CD8-positive, alpha-beta memory T cell (primary cell): ENCODE results near the gene GPX3. TPM values are rescaled to one million over a fixed set of nuclear protein-coding genes. Genes with fewer than 3 reads are reported as not detected.

Experiments
- CTCF ChIA-PET: fragments of 350-600 bp; sonication (Branson Sonifier 250); formaldehyde crosslinking; loops from one replicate; lab custom pipeline; 2021; ENCODE audit warnings: antibody characterized with exemption; lab: Charles Lee
- POLR2A ChIA-PET: fragments of 350-600 bp; sonication (Branson Sonifier 250); formaldehyde crosslinking; loops from one replicate; lab custom pipeline; 2021; ENCODE audit warnings: antibody characterized with exemption; lab: Charles Lee
- DNase-seq, 5 donors: peaks; one replicate each; pipeline versions ENCODE4 v3.0.0 to v3.0.0-alpha.2; 2020 to 2022; ENCODE audit warnings: mixed read lengths in 1 of 5
- H3K27ac ChIP-seq: one replicate; pipeline ENCODE4 v1.7.0; 2013; ENCODE audit warnings: low read depth, mild to moderate bottlenecking, low read length, moderate library complexity
- H3K27me3 ChIP-seq: 2 replicates; pipeline ENCODE4 v1.7.0; 2013; ENCODE audit warnings: low read length, mild to moderate bottlenecking; ENCODE audit not compliant: insufficient read depth, poor library complexity, severe bottlenecking
- H3K36me3 ChIP-seq: 2 replicates; pipeline ENCODE4 v1.7.0; 2013; ENCODE audit warnings: mild to moderate bottlenecking, low read length, moderate library complexity; ENCODE audit not compliant: insufficient read depth
- H3K4me1 ChIP-seq: 2 replicates; pipeline ENCODE4 v1.7.0; 2013; ENCODE audit warnings: mild to moderate bottlenecking, low read length, moderate library complexity; ENCODE audit not compliant: insufficient read depth
- H3K4me3 ChIP-seq: 2 replicates; pipeline ENCODE4 v1.7.0; 2013; ENCODE audit warnings: mild to moderate bottlenecking, low read length
- H3K9me3 ChIP-seq: 2 replicates; pipeline ENCODE4 v1.7.0; 2013; ENCODE audit warnings: mild to moderate bottlenecking, low read length
- H3K27ac Mint-ChIP-seq, 8 donors: one replicate each; pipeline ENCODE4 v1.8.0; 2020 to 2021; ENCODE audit warnings: mixed read lengths in 8 of 8, mild to moderate bottlenecking in 6 of 8, inconsistent platforms in 3 of 8, moderate library complexity in 3 of 8
- H3K27me3 Mint-ChIP-seq, 2 donors: one replicate each; pipeline ENCODE4 v1.8.0; 2020 to 2021; ENCODE audit warnings: mixed read lengths in 2 of 2, mild to moderate bottlenecking in 1 of 2, moderate library complexity in 1 of 2
- H3K36me3 Mint-ChIP-seq, 3 donors: one replicate each; pipeline ENCODE4 v1.8.0; 2020 to 2021; ENCODE audit warnings: mixed read lengths in 3 of 3, inconsistent platforms in 1 of 3, mild to moderate bottlenecking in 1 of 3
- H3K4me1 Mint-ChIP-seq, 3 donors: one replicate each; pipeline ENCODE4 v1.8.0; 2020 to 2021; ENCODE audit warnings: mixed read lengths in 3 of 3, inconsistent platforms in 1 of 3, mild to moderate bottlenecking in 1 of 3
- H3K4me3 Mint-ChIP-seq, 7 donors: one replicate each; pipeline ENCODE4 v1.8.0; 2020 to 2021; ENCODE audit warnings: mixed read lengths in 7 of 7, mild to moderate bottlenecking in 6 of 7, moderate library complexity in 4 of 7, inconsistent platforms in 2 of 7
- H3K9me3 Mint-ChIP-seq, 5 donors: one replicate each; pipeline ENCODE4 v1.8.0; 2020 to 2022; ENCODE audit warnings: mixed read lengths in 5 of 5, mild to moderate bottlenecking in 3 of 5, moderate library complexity in 2 of 5, inconsistent platforms in 1 of 5
- polyA plus RNA-seq: library from polyadenylated mRNA; unstranded; fragments of 300-500 nt; fragmentation: Illumina TruSeq; gene quantifications from one replicate; pipeline ENCODE4 v1.2.3, GENCODE V29; 2021
- total RNA-seq, 2 experiments: library from RNA; stranded (reverse); gene quantifications; one replicate each; pipeline ENCODE4 v1.2.3, GENCODE V29; 2021

The GPX3 gene
- total and polyA plus RNA-seq, 3 experiments from 2014 or later = 0.63 TPM; not detected in 2

DNA sequence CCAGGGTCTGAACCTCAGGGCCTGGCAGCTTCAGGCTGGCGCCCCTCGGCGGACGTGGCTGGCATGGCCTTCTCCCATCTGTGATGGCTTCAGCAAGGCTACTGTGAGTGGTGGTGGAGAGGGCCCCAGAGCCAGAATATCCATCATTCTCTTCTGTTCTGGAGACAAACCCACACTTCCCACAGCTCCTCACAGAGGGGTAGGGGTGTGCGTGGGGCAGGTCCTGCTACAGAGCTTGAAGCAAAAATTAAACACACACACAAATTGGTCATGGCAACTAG, 9.6 kb downstream of the GPX3 start:
- Histone ChIP-seq H3K36me3 (peaks cover 49% of the 10 kb centered on the region), H3K27ac (no peak overlapping the region), H3K4me1 (no peaks in the 10 kb centered on the region), H3K4me3 (no peak overlapping the region), H3K9me3 (no peaks in the 10 kb centered on the region), H3K27me3 (no peaks in the 10 kb centered on the region)
- no peaks in the 10 kb centered on the region for H3K4me1 Mint-ChIP-seq
- no peak for DNase-seq
- no peaks in the 10 kb centered on the region for H3K27me3 Mint-ChIP-seq
- peaks cover 0 to 90% (median 17%) of the 10 kb centered on the region in 3 donors for H3K36me3 Mint-ChIP-seq
- ChIA-PET POLR2A (no interaction called here), CTCF (no interaction called here)
- no peak overlapping the region for H3K4me3 Mint-ChIP-seq
- no peak overlapping the region for H3K27ac Mint-ChIP-seq
- H3K9me3 Mint-ChIP-seq = no peaks in the 10 kb centered on the region

DNA sequence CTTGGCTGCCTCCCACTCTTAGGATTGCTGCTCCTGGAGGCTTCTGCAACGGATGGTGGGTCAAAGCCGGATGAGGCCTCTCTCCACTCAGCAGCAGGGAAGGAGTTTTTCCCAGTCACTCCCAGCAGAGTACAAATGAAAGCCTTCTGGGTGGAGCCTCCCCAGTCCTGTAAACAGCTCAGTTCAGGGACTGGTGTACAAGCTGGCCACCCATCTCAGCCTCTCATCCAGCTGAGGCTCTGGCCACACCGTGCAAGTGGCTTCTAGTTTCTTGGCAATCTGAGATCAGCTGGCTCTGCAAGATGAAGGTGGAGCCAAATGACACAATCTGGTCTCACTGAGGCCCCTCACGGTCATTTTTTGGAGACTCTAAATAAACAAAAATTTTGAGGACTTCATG, 10.0 kb downstream of the GPX3 start:
- ChIA-PET CTCF (no interaction called here), POLR2A (no interaction called here)
- no peaks in the 10 kb centered on the region for H3K9me3 Mint-ChIP-seq
- no peaks in the 10 kb centered on the region for H3K27me3 Mint-ChIP-seq
- H3K4me1 Mint-ChIP-seq = no peaks in the 10 kb centered on the region
- no peak overlapping the region for H3K4me3 Mint-ChIP-seq
- no peaks in the 10 kb centered on the region for H3K27me3 ChIP-seq
- H3K9me3 ChIP-seq = no peaks in the 10 kb centered on the region
- no peak for DNase-seq
- H3K4me1 ChIP-seq = no peaks in the 10 kb centered on the region
- peaks cover 50% of the 10 kb centered on the region for H3K36me3 ChIP-seq
- no peak overlapping the region for H3K27ac Mint-ChIP-seq
- no peak overlapping the region for H3K4me3 ChIP-seq
- H3K27ac ChIP-seq = no peak overlapping the region
- H3K36me3 Mint-ChIP-seq = peaks cover 0 to 94% (median 17%) of the 10 kb centered on the region in 3 donors

DNA sequence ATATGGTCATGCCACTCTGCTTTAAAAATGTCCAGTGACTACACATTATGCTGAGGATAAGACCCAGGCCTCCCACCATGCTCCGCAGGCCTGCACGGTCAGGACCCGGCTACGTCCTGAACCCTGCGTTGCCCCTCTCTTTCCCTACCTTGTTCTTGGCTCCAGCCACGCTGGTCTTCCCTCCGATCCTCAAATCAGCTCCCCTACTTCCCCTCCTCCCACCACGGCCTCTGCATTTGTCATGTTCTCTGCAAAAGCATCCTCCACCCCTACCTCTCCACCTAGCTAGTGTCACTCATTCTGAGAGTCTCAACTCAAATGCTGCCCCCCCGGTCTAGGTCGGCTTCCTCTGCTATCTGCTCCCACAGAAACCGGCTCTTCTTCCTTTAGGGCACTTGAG, 11.2 kb downstream of the GPX3 start:
- no peak overlapping the region for H3K4me3 ChIP-seq
- Mint-ChIP-seq H3K27me3 (no peaks in the 10 kb centered on the region), H3K27ac (peak overlapping the region in 4 of 8 donors; percentile 12 to 84 (median 52)), H3K36me3 (peaks cover 0 to 97% (median 20%) of the 10 kb centered on the region in 3 donors), H3K4me1 (no peaks in the 10 kb centered on the region), H3K9me3 (no peaks in the 10 kb centered on the region), H3K4me3 (no peak overlapping the region)
- ChIA-PET CTCF (interaction anchor here (0.9 kb wide), 1 partner anchor 17 kb away, joined by 3 read pairs; no protein-coding TSS in a partner anchor), POLR2A (no interaction called here)
- no peak overlapping the region for H3K27ac ChIP-seq
- H3K4me1 ChIP-seq = no peaks in the 10 kb centered on the region
- DNase-seq = no peak
- H3K9me3 ChIP-seq = no peaks in the 10 kb centered on the region
- H3K36me3 ChIP-seq = peaks cover 59% of the 10 kb centered on the region
- no peaks in the 10 kb centered on the region for H3K27me3 ChIP-seq

DNA sequence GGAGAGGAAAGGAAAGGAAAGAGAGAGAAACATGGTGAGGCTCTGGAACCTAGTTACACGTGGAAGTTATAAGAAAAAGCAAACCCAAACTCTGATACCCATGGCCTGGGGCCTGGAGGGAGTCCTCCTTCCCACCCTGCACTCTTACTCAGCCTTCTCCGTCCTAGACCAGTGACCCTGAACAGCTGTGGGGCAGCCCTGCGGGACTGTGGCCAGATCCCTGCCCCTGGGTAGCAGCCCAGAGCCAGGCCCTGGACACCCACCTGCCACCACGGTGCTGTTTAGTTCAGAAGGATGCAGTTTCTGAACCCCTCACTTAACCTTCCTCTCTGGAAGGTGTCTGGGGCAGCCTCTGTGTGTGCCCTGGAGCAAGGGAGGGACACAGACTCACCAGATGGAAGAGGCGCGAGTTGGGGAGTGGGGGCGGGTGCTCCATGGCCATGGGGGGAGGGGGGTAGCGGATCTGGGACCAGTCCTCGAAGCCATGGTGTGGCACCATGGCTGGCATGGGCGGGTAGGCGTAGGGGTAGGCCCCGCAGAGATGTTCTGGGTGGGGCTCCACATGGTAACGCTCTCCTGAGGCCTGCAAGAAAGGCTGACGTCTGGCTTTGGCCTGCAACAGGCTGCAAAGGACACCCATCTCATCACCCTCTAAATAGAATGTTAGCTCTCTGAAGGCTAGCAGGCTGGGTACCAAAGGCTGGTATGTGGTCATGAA, 13.0 kb downstream of the GPX3 start:
- H3K4me1 Mint-ChIP-seq = peaks cover 0 to 2% (median 0%) of the 10 kb centered on the region in 3 donors
- H3K36me3 Mint-ChIP-seq = peaks cover 7 to 98% (median 27%) of the 10 kb centered on the region in 3 donors
- DNase-seq = no peak
- Histone ChIP-seq H3K36me3 (peaks cover 75% of the 10 kb centered on the region), H3K27ac (no peak overlapping the region), H3K27me3 (no peaks in the 10 kb centered on the region), H3K9me3 (no peaks in the 10 kb centered on the region), H3K4me3 (no peak overlapping the region), H3K4me1 (no peaks in the 10 kb centered on the region)
- H3K27me3 Mint-ChIP-seq = no peaks in the 10 kb centered on the region
- H3K9me3 Mint-ChIP-seq = no peaks in the 10 kb centered on the region
- no peak overlapping the region for H3K4me3 Mint-ChIP-seq
- peak overlapping the region in 2 of 8 donors; percentile 34 to 38 for H3K27ac Mint-ChIP-seq
- POLR2A ChIA-PET = no interaction called here
- CTCF ChIA-PET = interaction anchor here (1.3 kb wide), 1 partner anchor 19 kb away, joined by 3 read pairs; no protein-coding TSS in a partner anchor

DNA sequence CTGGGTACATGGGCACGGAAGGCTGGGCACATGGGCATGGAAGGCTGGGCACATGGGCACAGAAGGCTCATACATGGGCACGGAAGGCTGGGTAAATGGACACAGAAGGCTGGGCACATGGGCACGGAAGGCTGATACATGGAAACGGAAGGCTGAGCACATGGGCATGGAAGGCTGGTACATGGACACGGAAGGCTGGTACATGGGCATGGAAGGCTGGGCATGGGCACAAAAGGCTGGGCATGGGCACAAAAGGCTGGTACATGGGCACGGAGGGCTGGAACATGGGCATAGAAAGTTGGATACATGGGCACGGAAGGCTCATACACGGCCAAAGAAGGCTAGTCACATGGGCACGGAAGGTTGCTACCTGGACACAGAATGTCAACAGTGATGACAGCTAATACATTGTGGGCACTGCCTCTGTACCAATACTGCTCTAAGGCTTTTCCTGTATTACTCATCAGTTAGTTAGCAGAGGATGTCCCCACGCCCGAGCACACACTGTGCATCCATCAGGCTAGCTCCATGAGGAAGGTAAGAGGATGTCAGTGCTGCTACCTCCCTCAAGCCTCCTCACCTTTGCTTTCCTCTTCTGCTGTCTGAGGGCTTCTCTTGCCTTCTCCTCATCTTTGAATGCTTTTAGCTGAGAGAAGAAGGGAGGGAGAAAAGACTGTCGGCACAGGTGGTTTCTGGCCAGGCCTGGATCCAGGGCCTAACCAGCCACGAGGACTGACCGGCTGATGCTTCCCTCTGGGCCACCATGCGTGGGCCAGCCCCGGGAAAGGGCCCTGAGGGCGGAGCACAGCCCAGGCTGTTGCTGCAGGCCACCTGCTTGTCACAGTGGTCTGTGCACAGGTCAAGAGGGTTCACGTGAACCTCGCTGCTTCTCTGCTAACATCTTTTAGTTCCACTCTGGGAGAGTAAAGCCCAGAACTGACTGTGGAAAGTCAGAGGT, 14.3 kb downstream of the GPX3 start:
- Mint-ChIP-seq H3K27me3 (no peaks in the 10 kb centered on the region), H3K36me3 (peaks cover 10 to 97% (median 28%) of the 10 kb centered on the region in 3 donors), H3K9me3 (no peaks in the 10 kb centered on the region), H3K27ac (peak overlapping the region in 4 of 8 donors; percentile 14 to 78 (median 28)), H3K4me3 (no peak overlapping the region), H3K4me1 (peaks cover 0 to 2% (median 0%) of the 10 kb centered on the region in 3 donors)
- CTCF ChIA-PET = no interaction called here
- DNase-seq = no peak
- Histone ChIP-seq H3K27ac (no peak overlapping the region), H3K4me3 (no peak overlapping the region), H3K36me3 (peaks cover 84% of the 10 kb centered on the region), H3K9me3 (no peaks in the 10 kb centered on the region), H3K4me1 (no peaks in the 10 kb centered on the region), H3K27me3 (no peaks in the 10 kb centered on the region)
- POLR2A ChIA-PET = no interaction called here

DNA sequence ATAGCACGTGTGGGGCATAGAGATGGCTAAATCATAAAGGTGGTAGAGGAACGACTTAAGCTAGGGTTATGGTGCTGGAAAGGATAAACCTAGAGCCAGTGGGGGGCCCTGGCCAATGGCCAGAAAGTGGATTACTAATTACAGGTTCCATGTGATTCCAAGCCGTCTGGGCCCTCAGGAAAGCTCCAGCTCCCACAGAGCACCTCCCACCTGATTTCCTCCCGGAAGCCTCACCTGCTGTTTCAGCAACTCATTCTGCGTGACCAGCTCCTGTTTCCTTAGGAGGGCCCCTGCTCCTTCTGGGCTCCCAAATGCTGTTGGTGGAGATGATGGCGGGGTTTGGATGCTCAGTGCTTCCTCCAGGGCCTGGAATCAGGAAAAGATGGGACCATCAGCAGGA, 16.2 kb downstream of the GPX3 start:
- H3K27me3 Mint-ChIP-seq = no peaks in the 10 kb centered on the region
- H3K4me3 Mint-ChIP-seq = no peak overlapping the region
- H3K27ac Mint-ChIP-seq = no peak overlapping the region
- DNase-seq = no peak
- CTCF ChIA-PET = no interaction called here
- H3K36me3 Mint-ChIP-seq = peaks cover 10 to 97% (median 27%) of the 10 kb centered on the region in 3 donors
- H3K27ac ChIP-seq = no peak overlapping the region
- no peak overlapping the region for H3K4me3 ChIP-seq
- H3K4me1 ChIP-seq = no peaks in the 10 kb centered on the region
- H3K27me3 ChIP-seq = no peaks in the 10 kb centered on the region
- H3K9me3 ChIP-seq = no peaks in the 10 kb centered on the region
- POLR2A ChIA-PET = no interaction called here
- H3K9me3 Mint-ChIP-seq = no peaks in the 10 kb centered on the region
- H3K36me3 ChIP-seq = peaks cover 87% of the 10 kb centered on the region
- peaks cover 0 to 2% (median 0%) of the 10 kb centered on the region in 3 donors for H3K4me1 Mint-ChIP-seq

DNA sequence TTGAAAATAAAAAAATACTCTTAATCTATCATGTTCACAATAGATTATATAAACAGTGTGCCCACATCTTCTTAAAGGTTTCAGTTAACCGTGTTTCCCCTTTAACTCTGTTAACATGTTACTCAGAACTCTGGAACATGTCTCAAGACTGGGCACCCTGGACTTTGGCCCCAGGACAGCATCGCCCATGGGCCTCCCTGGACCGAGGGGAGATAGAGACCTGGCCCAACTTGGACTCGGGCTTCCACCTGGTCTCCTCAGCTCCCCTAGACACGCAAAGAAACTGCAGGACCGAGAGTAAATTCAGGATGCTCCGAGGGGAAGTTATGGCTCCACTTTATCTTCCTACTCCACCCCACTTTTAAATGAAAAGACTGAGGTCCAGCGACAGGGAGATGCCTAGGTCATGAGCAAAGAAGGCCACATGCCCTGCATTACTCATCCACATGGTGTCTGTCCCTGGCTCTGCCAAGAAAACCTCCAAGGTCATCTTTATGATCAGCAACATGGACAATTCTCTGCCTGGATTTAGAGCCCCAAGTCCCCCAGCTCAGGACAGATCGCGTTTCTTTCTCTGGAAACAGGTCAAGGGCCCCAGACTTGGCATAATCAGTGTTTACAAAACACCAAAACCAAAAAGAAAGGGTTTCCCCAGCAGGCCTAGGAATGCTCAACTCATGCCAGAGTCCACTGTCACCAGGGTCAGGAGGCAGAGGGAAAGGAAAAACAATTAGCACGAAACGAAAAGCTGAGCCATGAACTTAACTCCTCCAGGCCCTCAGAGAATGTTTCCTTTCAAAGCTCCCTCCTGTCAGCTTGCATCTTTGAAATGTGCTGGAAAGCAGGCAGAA, 17.4 kb downstream of the GPX3 start:
- no peaks in the 10 kb centered on the region for H3K27me3 ChIP-seq
- no peaks in the 10 kb centered on the region for H3K4me1 ChIP-seq
- POLR2A ChIA-PET = no interaction called here
- peaks cover 89% of the 10 kb centered on the region for H3K36me3 ChIP-seq
- Mint-ChIP-seq H3K27ac (peak overlapping the region in 1 of 8 donors; percentile 89), H3K27me3 (no peaks in the 10 kb centered on the region), H3K36me3 (peaks cover 10 to 97% (median 25%) of the 10 kb centered on the region in 3 donors), H3K9me3 (no peaks in the 10 kb centered on the region), H3K4me1 (peaks cover 0 to 2% (median 0%) of the 10 kb centered on the region in 3 donors), H3K4me3 (no peak overlapping the region)
- H3K4me3 ChIP-seq = no peak overlapping the region
- CTCF ChIA-PET = interaction anchor here (1.1 to 1.6 kb wide), 2 partner anchors 10 to 78 kb away, joined by 3 to 4 read pairs; no protein-coding TSS in a partner anchor
- no peaks in the 10 kb centered on the region for H3K9me3 ChIP-seq
- DNase-seq = no peak
- H3K27ac ChIP-seq = no peak overlapping the region
